Spinal cord (tissue), 10 donors: Measurements from ENCODE around the gene CDH22. TPM values are rescaled to one million over a fixed set of nuclear protein-coding genes. Genes with fewer than 3 reads are reported as not detected.

Experiments
- DNase-seq, 6 donors: peaks; one replicate each; pipeline versions ENCODE4 v3.0.0 to v3.0.0-alpha.2; 2013 to 2015; ENCODE audit warnings: low spot score in 6 of 6, low read depth in 4 of 6
- H3K27ac ChIP-seq: one replicate; pipeline ENCODE4 v1.5.1; 2013; ENCODE audit warnings: low read depth, low read length, control low read depth
- H3K27me3 ChIP-seq: one replicate; pipeline ENCODE4 v1.6.1; 2013; ENCODE audit warnings: low read length; ENCODE audit not compliant: control insufficient read depth, insufficient read depth
- H3K36me3 ChIP-seq: one replicate; pipeline ENCODE4 v1.6.1; 2013; ENCODE audit warnings: low read length; ENCODE audit not compliant: control insufficient read depth, insufficient read depth
- H3K4me1 ChIP-seq: one replicate; pipeline ENCODE4 v1.6.1; 2013; ENCODE audit warnings: low read length; ENCODE audit not compliant: control insufficient read depth, insufficient read depth
- H3K4me3 ChIP-seq: one replicate; pipeline ENCODE4 v1.5.1; 2013; ENCODE audit warnings: low read depth, low read length, control low read depth
- H3K9me3 ChIP-seq: one replicate; pipeline ENCODE4 v1.6.1; 2013; ENCODE audit warnings: low read length; ENCODE audit not compliant: control insufficient read depth, insufficient read depth
- WGBS: methylation state at CpG from one replicate; pipeline ENCODE4 v1.1.5; 2013; ENCODE audit warnings: missing lambda C conversion rate; ENCODE audit not compliant: insufficient coverage; 5-methylcytosine and 5-hydroxymethylcytosine counted together
- polyA plus RNA-seq, 2 donors: library from polyadenylated mRNA; unstranded; fragments of 120-200 nt; gene quantifications; one replicate each; pipeline ENCODE4 v1.2.1, GENCODE V29; 2013; ENCODE audit not compliant: insufficient read length in 2 of 2
- total RNA-seq, 2 donors: library from RNA; depleted of rRNA in 1 of 2; stranded (reverse); fragments of 120-200 nt in 1 of 2; fragments of >200 nt in 1 of 2; gene quantifications; one replicate each; pipeline versions ENCODE4 v1.2.3 to v1.2.4, GENCODE V29; 2013 to 2014
- donor health status: healthy.

CDH22 gene
- total and polyA plus RNA-seq, 4 donors = 1.6 to 13.1 (median 7.5) TPM

- Histone ChIP-seq H3K36me3 (no peaks in the 10 kb centered on the region), H3K4me1 (peaks cover 7% of the 10 kb centered on the region), H3K27me3 (peaks cover 3% of the 10 kb centered on the region), H3K27ac (no peak overlapping the region), H3K9me3 (no peaks in the 10 kb centered on the region), H3K4me3 (no peak overlapping the region)
- WGBS = 74% methylated on average over 10 of the region's 12 CpGs
- peak in 2 of 6 donors; percentile 39 to 54 for DNase-seq
Measured at GRCh38 chr20:46261456-46262253, 46.6 kb downstream of the CDH22 start.

- Histone ChIP-seq H3K36me3 (no peaks in the 10 kb centered on the region), H3K27me3 (peaks cover 3% of the 10 kb centered on the region), H3K27ac (no peak overlapping the region), H3K9me3 (no peaks in the 10 kb centered on the region), H3K4me1 (peaks cover 7% of the 10 kb centered on the region), H3K4me3 (no peak overlapping the region)
- WGBS = no CpG with 5 or more reads among the region's 1 CpG
- no peak for DNase-seq
Measured at GRCh38 chr20:46260936-46261454, 47.3 kb downstream of the CDH22 start.

- no peaks in the 10 kb centered on the region for H3K9me3 ChIP-seq
- DNase-seq = peak in 1 of 6 donors; percentile 44
- no peaks in the 10 kb centered on the region for H3K36me3 ChIP-seq
- WGBS = 66% methylated on average over 2 of the region's 3 CpGs
- H3K27ac ChIP-seq = no peak overlapping the region
- H3K4me3 ChIP-seq = no peak overlapping the region
- peaks cover 11% of the 10 kb centered on the region for H3K4me1 ChIP-seq
- peaks cover 3% of the 10 kb centered on the region for H3K27me3 ChIP-seq
Measured at GRCh38 chr20:46260480-46260879, 47.8 kb downstream of the CDH22 start.

DNA sequence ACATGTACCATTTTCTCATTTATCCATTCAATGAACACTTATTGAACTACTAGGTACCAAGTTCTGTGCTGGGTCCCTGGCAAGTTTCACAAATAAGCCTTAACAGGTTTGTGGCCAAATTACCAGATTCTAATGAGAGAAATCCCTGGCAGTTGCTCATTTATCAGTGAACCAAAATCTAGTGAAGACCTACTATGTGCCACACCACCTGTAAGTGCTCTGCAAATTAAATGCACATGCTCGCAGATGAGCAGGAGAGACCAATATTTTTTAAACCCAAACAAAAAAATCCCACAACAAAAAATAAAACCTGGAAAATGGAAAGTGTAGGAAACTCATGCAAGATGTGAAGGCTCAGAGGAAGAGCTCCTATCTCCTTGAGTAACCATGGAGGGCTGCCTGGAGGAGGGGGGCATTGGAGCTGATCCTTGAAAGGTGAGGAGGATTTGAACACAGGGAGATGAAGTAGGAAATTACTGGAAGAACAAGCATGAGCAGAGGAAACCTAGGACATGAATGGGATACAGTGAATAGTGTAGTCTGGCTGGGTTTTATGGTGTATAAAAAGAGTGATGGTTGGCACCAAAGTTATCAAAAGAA lies 48.9 kb downstream of the CDH22 start:
- no peak for DNase-seq
- peaks cover 12% of the 10 kb centered on the region for H3K4me1 ChIP-seq
- no peaks in the 10 kb centered on the region for H3K9me3 ChIP-seq
- H3K4me3 ChIP-seq = no peak overlapping the region
- H3K36me3 ChIP-seq = no peaks in the 10 kb centered on the region
- peaks cover 3% of the 10 kb centered on the region for H3K27me3 ChIP-seq
- no CpG with 5 or more reads among the region's 1 CpG for WGBS
- H3K27ac ChIP-seq = no peak overlapping the region

GRCh38 chr20:46257887-46258286 lies 50.4 kb downstream of the CDH22 start:
- no peak for DNase-seq
- H3K36me3 ChIP-seq = no peaks in the 10 kb centered on the region
- peaks cover 18% of the 10 kb centered on the region for H3K4me1 ChIP-seq
- H3K27me3 ChIP-seq = peaks cover 12% of the 10 kb centered on the region
- H3K27ac ChIP-seq = no peak overlapping the region
- H3K9me3 ChIP-seq = no peaks in the 10 kb centered on the region
- 76% methylated on average over 3 of the region's 4 CpGs for WGBS
- H3K4me3 ChIP-seq = no peak overlapping the region

GRCh38 chr20:46256293-46256692 lies 52.0 kb downstream of the CDH22 start:
- 61% methylated on average over 2 of the region's 4 CpGs for WGBS
- H3K27me3 ChIP-seq = peaks cover 27% of the 10 kb centered on the region
- no peaks in the 10 kb centered on the region for H3K9me3 ChIP-seq
- peaks cover 12% of the 10 kb centered on the region for H3K4me1 ChIP-seq
- no peak overlapping the region for H3K27ac ChIP-seq
- no peak for DNase-seq
- H3K36me3 ChIP-seq = no peaks in the 10 kb centered on the region
- H3K4me3 ChIP-seq = no peak overlapping the region

- Histone ChIP-seq H3K4me1 (peaks cover 11% of the 10 kb centered on the region), H3K4me3 (no peak overlapping the region), H3K27ac (no peak overlapping the region), H3K36me3 (no peaks in the 10 kb centered on the region), H3K9me3 (no peaks in the 10 kb centered on the region), H3K27me3 (peaks cover 31% of the 10 kb centered on the region)
- DNase-seq = peak in 3 of 6 donors; percentile 36 to 91 (median 78)
- WGBS = 64% methylated on average over 8 of the region's 8 CpGs
Measured at GRCh38 chr20:46255440-46256104, 52.7 kb downstream of the CDH22 start.

- Histone ChIP-seq H3K27me3 (peaks cover 46% of the 10 kb centered on the region), H3K36me3 (no peaks in the 10 kb centered on the region), H3K27ac (no peak overlapping the region), H3K4me1 (peaks cover 11% of the 10 kb centered on the region), H3K9me3 (no peaks in the 10 kb centered on the region), H3K4me3 (no peak overlapping the region)
- peak in 1 of 6 donors; percentile 39 for DNase-seq
- 14% methylated on average over 7 of the region's 8 CpGs for WGBS
Measured at GRCh38 chr20:46253391-46253790, 54.9 kb downstream of the CDH22 start.

- H3K9me3 ChIP-seq = no peaks in the 10 kb centered on the region
- peaks cover 50% of the 10 kb centered on the region for H3K27me3 ChIP-seq
- no peak overlapping the region for H3K4me3 ChIP-seq
- no peak overlapping the region for H3K27ac ChIP-seq
- 82% methylated on average over 6 of the region's 8 CpGs for WGBS
- no peak for DNase-seq
- no peaks in the 10 kb centered on the region for H3K36me3 ChIP-seq
- peaks cover 11% of the 10 kb centered on the region for H3K4me1 ChIP-seq
Measured at GRCh38 chr20:46252352-46253091, 55.8 kb downstream of the CDH22 start.
